ENCODE results near the gene SLC5A4. TPM values are rescaled to one million over a fixed set of nuclear protein-coding genes. Genes with fewer than 3 reads are reported as not detected.

SLC5A4 gene
- total RNA-seq, 1 donor from 2014 or later = 1.6 TPM

GRCh38 chr22:32206774-32207758 is 48.1 kb downstream of the SLC5A4 start:
- no peaks in the 10 kb centered on the region for H3K9me3 ChIP-seq
- intact Hi-C loops (cut with DNase I) = no loop called here
- peaks cover 6% of the 10 kb centered on the region for H3K27me3 ChIP-seq
- H3K36me3 ChIP-seq = no peaks in the 10 kb centered on the region
- no peak overlapping the region for H3K27ac ChIP-seq
- no peak for DNase-seq (ENCODE audit: low spot score in 2 of 2)
- H3K4me1 ChIP-seq = no peaks in the 10 kb centered on the region
- TF ChIP-seq, protein P1, sequence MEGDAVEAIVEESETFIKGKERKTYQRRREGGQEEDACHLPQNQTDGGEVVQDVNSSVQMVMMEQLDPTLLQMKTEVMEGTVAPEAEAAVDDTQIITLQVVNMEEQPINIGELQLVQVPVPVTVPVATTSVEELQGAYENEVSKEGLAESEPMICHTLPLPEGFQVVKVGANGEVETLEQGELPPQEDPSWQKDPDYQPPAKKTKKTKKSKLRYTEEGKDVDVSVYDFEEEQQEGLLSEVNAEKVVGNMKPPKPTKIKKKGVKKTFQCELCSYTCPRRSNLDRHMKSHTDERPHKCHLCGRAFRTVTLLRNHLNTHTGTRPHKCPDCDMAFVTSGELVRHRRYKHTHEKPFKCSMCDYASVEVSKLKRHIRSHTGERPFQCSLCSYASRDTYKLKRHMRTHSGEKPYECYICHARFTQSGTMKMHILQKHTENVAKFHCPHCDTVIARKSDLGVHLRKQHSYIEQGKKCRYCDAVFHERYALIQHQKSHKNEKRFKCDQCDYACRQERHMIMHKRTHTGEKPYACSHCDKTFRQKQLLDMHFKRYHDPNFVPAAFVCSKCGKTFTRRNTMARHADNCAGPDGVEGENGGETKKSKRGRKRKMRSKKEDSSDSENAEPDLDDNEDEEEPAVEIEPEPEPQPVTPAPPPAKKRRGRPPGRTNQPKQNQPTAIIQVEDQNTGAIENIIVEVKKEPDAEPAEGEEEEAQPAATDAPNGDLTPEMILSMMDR (IDR thresholded peaks at IDR 0.05) = peak in 1 of 3 experiments; percentile 28
- H3K4me3 ChIP-seq = no peak overlapping the region

DNA sequence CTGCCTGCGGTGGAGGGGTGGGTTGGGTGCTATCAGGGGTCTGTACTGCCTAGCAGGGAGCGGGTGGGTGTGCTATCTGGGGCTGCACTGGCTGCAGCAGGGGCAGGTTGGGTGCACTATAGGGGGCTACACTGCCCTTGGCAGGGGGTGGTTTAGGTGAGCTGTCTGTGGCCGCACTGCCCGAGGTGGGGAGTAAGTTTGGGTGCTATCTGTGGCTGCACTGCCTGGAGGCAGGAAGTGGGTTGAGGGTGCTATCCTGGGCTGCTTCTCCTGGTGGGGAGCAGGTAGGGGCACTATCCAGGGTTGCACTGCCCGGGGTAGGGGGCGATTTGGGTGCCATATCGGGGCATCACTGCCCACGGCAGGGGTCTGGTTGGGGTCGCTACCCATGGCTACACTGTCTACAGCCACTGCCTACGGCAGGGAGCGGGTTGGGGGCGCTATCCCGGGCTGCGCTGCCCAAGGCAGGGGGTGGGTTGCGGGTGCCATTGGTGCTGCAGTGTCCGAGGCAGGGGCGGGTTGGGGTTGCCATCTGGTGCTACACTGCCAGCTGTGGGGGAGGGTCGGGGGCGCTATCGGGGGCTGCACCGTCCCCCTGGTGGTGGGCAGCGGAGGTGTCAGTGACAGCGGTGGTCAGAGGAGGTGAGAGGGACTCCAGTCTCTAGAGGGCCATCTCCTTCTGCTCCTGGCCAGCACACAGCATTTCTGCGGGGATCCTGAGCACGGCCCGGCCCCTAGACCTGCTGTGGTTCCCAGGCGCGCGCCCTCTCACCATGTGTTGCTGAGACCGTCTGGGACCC is 49.0 kb downstream of the SLC5A4 start:
- Histone ChIP-seq H3K4me3 (no peak overlapping the region), H3K9me3 (no peaks in the 10 kb centered on the region), H3K36me3 (no peaks in the 10 kb centered on the region), H3K4me1 (no peaks in the 10 kb centered on the region), H3K27me3 (peaks cover 6% of the 10 kb centered on the region), H3K27ac (no peak overlapping the region)
- TF ChIP-seq, protein P1 (IDR thresholded peaks at IDR 0.05) = no peak
- no peak for DNase-seq (ENCODE audit: low spot score in 2 of 2)
- intact Hi-C loops (cut with DNase I) = no loop called here

DNA sequence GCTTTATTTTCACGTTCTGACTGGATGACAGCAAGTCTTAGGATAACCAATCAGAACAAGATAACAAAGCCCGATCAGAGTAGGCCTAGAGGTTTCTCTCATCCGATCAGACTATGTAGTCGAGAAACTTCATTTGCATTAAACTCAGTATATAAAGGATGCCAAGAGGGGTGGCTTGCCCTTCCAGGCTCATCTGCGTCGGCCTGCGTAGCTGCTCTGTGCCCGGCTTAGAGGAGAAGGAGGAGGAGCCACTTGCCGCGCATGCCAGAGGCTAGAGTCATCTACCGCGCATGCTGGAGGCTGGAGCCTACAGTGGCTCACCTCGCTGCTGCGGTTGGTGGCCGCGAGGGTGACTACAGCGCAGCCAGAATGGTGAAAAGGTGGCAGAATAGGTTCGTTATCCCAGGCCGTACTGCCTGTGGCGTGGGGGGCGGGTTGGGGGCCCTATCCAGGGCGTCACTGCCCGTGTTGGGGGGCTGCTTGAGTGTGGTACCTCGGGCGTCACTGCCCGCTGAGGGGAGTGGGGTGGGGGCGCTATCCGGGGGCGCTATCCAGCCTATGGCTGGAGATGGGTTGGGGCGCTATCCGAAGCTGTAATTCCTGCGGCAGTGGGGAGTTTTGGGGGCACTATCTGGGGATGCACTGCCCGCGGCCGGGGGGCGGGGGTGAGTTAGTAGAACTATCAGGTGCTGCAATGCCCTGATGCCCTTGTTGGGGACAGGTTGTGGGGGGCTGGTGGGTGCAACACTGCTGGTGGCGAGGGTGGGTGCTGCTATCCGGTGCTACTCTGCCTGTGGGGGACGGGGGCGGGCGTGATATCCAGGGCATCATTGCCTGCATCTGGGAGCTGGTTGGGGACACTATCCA is 50.1 kb downstream of the SLC5A4 start, which contains the start of gene RFPL2:
RFPL2 (minus strand) TSS at position 218 of the 867 bp plus-strand sequence. CDS start 2,622 bp downstream, outside the sequence.
- intact Hi-C loops (cut with DNase I) = no loop called here
- TF ChIP-seq, protein P1 (IDR thresholded peaks at IDR 0.05) = no peak
- Histone ChIP-seq H3K27ac (no peak within 1 kb of the TSS), H3K36me3 (no peaks in the 10 kb centered on the region), H3K27me3 (peaks cover 6% of the 10 kb centered on the region), H3K4me3 (peak within 1 kb of the TSS in 1 of 2 donors; percentile 41), H3K9me3 (no peaks in the 10 kb centered on the region), H3K4me1 (no peaks in the 10 kb centered on the region)
- no peak for DNase-seq (ENCODE audit: low spot score in 2 of 2)

DNA sequence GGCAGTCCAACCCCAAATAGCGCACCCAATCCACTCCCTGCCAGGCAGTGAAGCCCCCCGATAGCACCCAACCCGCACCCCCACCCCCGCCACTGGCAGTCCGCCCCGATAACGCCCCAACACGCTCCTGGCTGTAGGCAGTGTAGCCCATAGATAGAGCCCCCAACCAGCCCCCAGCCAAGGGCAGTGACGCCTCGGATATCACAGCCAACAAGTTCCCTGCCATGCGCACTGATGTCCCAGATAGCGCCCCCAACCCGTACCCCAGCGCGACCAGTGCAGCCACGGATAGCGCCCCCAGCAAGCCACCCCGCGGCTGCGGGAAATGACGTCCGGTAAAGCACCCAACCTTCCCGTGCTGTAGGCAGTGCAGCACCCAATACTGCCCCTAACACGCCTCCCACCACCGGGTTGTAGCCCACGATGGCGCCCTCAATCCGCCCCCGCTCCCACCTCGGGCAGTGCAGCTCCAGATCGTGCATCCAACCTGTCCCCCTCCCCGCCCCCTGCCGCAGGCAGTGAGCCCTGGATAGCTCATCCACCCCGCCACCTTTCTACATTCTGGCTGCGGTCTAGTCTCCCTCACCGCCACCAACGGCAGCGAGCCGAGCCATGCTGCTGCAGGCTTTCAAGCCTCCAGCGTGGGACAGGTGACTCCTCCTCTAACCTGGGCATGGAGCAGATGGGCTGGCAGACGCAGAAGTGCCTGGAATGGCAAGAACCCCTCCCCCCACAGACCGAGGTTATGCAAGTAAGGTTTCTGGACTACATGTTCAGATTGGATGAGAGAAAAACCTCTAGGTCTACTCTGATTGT is 50.9 kb downstream of the SLC5A4 start:
- Histone ChIP-seq H3K27ac (no peak overlapping the region), H3K27me3 (peaks cover 6% of the 10 kb centered on the region), H3K4me3 (peak overlapping the region in 1 of 2 donors; percentile 41), H3K36me3 (no peaks in the 10 kb centered on the region), H3K4me1 (no peaks in the 10 kb centered on the region), H3K9me3 (no peaks in the 10 kb centered on the region)
- DNase-seq (ENCODE audit: low spot score in 2 of 2) = no peak
- TF ChIP-seq, protein P1 (IDR thresholded peaks at IDR 0.05) = no peak
- intact Hi-C loops (cut with DNase I) = no loop called here
